Mononuclear cell (primary cell): ENCODE measurements around the gene MGAT3. TPM values are rescaled to one million over a fixed set of nuclear protein-coding genes. Genes with fewer than 3 reads are reported as not detected.

Experiments
- H3K27me3 ChIP-seq: 2 replicates; pipeline ENCODE4 v1.6.0; 2011; ENCODE audit warnings: low read length, control low read depth; ENCODE audit not compliant: insufficient read depth
- H3K4me1 ChIP-seq: 2 replicates; pipeline ENCODE4 v1.5.1; 2011; ENCODE audit warnings: mild to moderate bottlenecking, low read length, control low read depth; ENCODE audit not compliant: insufficient read depth
- H3K4me3 ChIP-seq: 2 replicates; pipeline ENCODE4 v1.5.1; 2011; ENCODE audit warnings: mild to moderate bottlenecking, low read length, moderate library complexity
- H3K9me3 ChIP-seq: 2 replicates; pipeline ENCODE4 v1.5.1; 2011; ENCODE audit warnings: low read depth, mild to moderate bottlenecking, control low read depth, low read length
- total RNA-seq: library from RNA; depleted of rRNA; stranded (reverse); fragments of >200 nt; gene quantifications from one replicate; pipeline ENCODE4 v1.2.3, GENCODE V29; 2012

MGAT3 gene
- total RNA-seq, 1 donor, result 0.21 TPM

GRCh38 chr22:39434721-39435120, 22.1 kb upstream of the MGAT3 start:
- no peaks in the 10 kb centered on the region for H3K27me3 ChIP-seq
- peaks cover 28% of the 10 kb centered on the region for H3K4me1 ChIP-seq

DNA sequence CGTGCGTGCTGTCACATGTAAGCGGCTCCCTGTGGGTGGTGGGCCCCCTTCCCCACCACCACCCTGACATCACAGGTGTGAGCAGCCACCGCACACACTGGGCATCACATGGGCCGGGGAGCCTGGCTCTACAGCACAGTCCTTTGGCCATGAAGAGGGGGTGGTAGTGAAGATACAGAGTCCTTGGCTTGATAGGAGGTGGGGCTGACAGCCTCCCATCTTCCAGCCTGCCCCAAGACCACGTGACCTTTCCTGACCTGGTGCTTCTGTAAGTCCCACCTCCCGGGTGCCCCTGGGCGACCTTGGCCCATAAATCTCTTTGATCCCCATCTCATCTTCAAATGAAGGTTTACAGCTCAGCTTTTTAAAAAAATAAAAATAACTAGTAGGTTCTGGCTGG, 21.2 kb upstream of the MGAT3 start:
- no peaks in the 10 kb centered on the region for H3K9me3 ChIP-seq
- H3K27me3 ChIP-seq, result no peaks in the 10 kb centered on the region
- H3K4me3 ChIP-seq, result no peak overlapping the region
- peaks cover 29% of the 10 kb centered on the region for H3K4me1 ChIP-seq

More at GRCh38 chr22:39434721-39435120, 22.1 kb upstream of the MGAT3 start:
- Histone ChIP-seq H3K9me3 (no peaks in the 10 kb centered on the region), H3K4me3 (no peak overlapping the region)

GRCh38 chr22:39437791-39438704, 18.8 kb upstream of the MGAT3 start:
- Histone ChIP-seq H3K4me1 (peaks cover 29% of the 10 kb centered on the region), H3K27me3 (no peaks in the 10 kb centered on the region), H3K9me3 (no peaks in the 10 kb centered on the region), H3K4me3 (no peak overlapping the region)

- no peak overlapping the region for H3K4me3 ChIP-seq
- peaks cover 29% of the 10 kb centered on the region for H3K4me1 ChIP-seq
- no peaks in the 10 kb centered on the region for H3K27me3 ChIP-seq
These were observed 17.6 kb upstream of the MGAT3 start for GRCh38 chr22:39439170-39439569.

DNA sequence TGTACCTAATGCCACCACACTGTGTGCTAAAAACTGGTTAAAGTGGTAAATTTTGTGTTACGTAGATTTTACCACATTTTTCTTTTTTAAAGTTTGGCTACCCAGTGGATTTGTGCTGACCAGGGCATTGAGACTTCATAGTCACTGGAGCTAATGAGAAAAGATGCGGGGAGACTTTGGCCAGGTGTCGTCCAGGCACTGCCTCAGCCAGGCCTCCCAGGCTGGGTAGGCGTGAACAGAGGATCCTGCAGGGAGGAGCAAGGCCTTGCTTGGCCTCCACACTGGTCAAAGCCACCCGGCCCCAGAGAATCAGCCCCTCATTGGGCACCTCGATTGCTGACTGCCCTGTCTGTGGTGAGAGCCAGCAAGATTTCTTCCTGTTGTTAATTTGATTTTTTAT, 13.4 kb upstream of the MGAT3 start:
- Histone ChIP-seq H3K4me1 (peaks cover 43% of the 10 kb centered on the region), H3K27me3 (no peaks in the 10 kb centered on the region), H3K4me3 (no peak overlapping the region), H3K9me3 (no peaks in the 10 kb centered on the region)

More at GRCh38 chr22:39439170-39439569, 17.6 kb upstream of the MGAT3 start:
- no peaks in the 10 kb centered on the region for H3K9me3 ChIP-seq

DNA sequence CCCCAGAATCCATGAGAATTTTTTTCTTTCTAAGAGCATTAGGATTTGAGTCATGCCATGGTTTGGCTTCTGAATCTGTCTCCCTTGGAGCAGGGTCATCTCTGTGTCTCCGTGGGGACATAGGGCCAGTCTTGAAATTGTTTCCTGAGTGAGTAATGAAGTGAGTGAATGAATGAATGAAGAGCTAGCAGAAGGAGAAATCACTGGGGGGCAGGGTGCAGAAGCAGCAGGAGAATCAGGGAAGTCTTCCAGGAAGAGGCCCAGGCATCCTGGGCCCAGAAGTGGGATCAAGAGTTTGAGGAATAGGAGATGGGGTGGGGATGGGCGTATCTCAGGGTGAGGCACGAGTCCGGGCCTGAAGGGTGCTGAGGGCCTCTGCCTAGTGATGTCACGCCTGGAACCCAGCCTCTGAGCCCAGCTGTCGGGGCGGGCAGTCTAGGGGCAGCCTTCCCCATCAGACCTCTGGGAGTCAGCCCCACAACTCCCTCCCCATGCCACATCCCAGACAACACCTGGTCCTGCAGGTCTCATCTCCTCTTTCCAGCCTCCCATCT, 12.5 kb upstream of the MGAT3 start:
- Histone ChIP-seq H3K4me3 (no peak overlapping the region), H3K9me3 (no peaks in the 10 kb centered on the region), H3K4me1 (peaks cover 43% of the 10 kb centered on the region), H3K27me3 (no peaks in the 10 kb centered on the region)

GRCh38 chr22:39444937-39445465, 11.8 kb upstream of the MGAT3 start:
- Histone ChIP-seq H3K4me3 (no peak overlapping the region), H3K4me1 (peaks cover 45% of the 10 kb centered on the region), H3K9me3 (no peaks in the 10 kb centered on the region), H3K27me3 (no peaks in the 10 kb centered on the region)

DNA sequence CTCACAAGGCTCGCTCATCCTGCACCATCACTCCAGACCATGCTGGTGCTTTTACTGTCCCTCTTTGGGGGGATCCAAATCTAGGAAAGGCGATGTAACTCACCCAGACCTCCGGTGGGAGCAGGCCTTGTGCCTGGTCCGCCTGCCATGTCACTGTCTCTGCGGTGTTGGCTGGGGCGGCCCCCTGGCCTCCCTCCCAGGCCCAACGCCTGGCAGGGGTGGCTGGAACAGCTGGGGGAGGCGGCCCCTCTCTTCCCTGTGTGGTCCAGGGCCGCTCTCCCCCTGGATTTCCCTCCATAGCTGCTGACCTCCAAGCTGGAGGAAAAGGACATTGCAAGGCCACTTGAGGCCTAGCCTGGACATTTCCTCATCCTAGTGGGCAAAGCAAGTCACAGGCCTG, 11.1 kb upstream of the MGAT3 start:
- Histone ChIP-seq H3K4me1 (peaks cover 49% of the 10 kb centered on the region), H3K27me3 (no peaks in the 10 kb centered on the region), H3K4me3 (no peak overlapping the region), H3K9me3 (no peaks in the 10 kb centered on the region)

DNA sequence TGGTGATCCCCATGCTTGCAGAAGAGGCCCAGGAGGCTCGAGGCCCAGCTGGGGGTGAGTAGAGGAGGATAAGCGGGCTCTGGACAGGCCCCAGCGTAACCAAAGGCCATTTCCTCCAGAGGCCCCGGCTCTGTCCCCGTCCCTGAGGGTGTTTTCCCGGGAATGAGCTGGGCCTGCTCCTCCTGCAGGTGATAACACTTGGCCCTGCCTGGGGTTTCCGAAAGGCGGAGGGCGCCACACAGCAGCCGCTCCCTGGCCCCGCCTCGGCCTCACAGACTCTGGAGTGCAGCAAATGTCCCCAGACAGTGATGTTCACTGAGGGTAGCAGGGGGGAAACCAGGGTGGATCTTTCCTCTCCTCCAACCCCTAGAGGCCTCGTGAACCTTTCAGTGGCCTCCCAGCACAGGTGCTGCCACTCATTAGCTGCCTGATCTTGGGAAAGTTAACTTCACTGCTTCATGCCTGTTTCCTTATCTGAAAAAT, 10.5 kb upstream of the MGAT3 start:
- H3K9me3 ChIP-seq, result no peaks in the 10 kb centered on the region
- peaks cover 49% of the 10 kb centered on the region for H3K4me1 ChIP-seq
- H3K27me3 ChIP-seq, result no peaks in the 10 kb centered on the region
- H3K4me3 ChIP-seq, result no peak overlapping the region

- no peaks in the 10 kb centered on the region for H3K27me3 ChIP-seq
- H3K9me3 ChIP-seq, result no peaks in the 10 kb centered on the region
- no peak overlapping the region for H3K4me3 ChIP-seq
- peaks cover 49% of the 10 kb centered on the region for H3K4me1 ChIP-seq
These were observed 8.4 kb upstream of the MGAT3 start for GRCh38 chr22:39448205-39449054.

DNA sequence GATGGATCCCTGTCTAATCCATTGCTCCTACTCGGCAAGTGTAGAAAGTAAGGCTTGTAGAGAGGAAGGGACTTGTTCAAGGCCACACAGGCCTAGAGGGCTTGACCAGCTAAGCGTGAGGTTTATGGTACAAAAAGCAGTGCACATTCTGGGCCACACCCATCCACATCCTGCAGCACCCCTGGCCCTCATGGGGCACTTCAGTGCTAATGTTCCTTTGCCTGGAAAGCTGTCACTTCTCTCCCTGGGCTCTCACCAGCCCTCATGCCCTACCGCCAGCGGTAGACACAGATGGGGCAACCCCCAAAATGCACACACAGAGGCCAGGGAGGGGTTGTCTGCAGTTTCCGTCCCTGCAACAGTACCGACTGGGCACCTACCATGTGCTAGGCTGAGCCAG, 7.1 kb upstream of the MGAT3 start:
- H3K4me1 ChIP-seq, result peaks cover 49% of the 10 kb centered on the region
- no peaks in the 10 kb centered on the region for H3K9me3 ChIP-seq
- no peak overlapping the region for H3K4me3 ChIP-seq
- no peaks in the 10 kb centered on the region for H3K27me3 ChIP-seq

GRCh38 chr22:39450258-39450955, 6.4 kb upstream of the MGAT3 start:
- Histone ChIP-seq H3K27me3 (no peaks in the 10 kb centered on the region), H3K9me3 (no peaks in the 10 kb centered on the region), H3K4me3 (no peak overlapping the region), H3K4me1 (peaks cover 49% of the 10 kb centered on the region)

DNA sequence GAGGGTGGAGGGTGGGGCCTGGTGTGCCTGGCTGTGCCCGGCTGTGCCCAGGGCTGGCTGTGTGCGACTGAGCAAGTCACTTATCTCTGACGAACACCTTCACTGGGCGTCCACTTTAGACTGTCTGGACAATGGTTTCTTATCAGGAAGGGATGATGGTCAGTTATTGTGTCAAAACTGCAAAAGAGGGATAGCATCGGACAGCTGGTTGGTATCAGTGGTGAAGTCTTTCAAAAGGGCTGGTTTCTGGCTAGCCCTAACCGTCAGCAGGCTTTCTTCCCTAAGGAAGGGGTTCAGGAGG, 4.1 kb upstream of the MGAT3 start:
- Histone ChIP-seq H3K9me3 (no peaks in the 10 kb centered on the region), H3K4me3 (no peak overlapping the region), H3K4me1 (peaks cover 32% of the 10 kb centered on the region), H3K27me3 (peaks cover 6% of the 10 kb centered on the region)

GRCh38 chr22:39453765-39454378, 2.9 kb upstream of the MGAT3 start:
- H3K27me3 ChIP-seq, result peaks cover 15% of the 10 kb centered on the region
- peaks cover 29% of the 10 kb centered on the region for H3K4me1 ChIP-seq
- H3K4me3 ChIP-seq, result no peak overlapping the region
- no peaks in the 10 kb centered on the region for H3K9me3 ChIP-seq
